Esophagus squamous epithelium (tissue), 5 donors: ENCODE measurements around the gene LAMA5. TPM values are rescaled to one million over a fixed set of nuclear protein-coding genes. Genes with fewer than 3 reads are reported as not detected.
A peak's percentile ranks its signal among the peaks of the same experiment; 100 is the strongest.

Source experiments
- DNase-seq: peaks from one replicate; lab custom pipeline; 2025; lab: John Stamatoyannopoulos, UW
- H3K27ac ChIP-seq, 4 donors: fragments of 200-600 bp; sonication (generic); one replicate each; pipeline ENCODE4 v1.5.1; 2016 to 2019; ENCODE audit warnings: mild to moderate bottlenecking in 1 of 4
- H3K27me3 ChIP-seq, 4 donors: fragments of 200-600 bp; sonication (generic); 1 replicate in 3 of 4; 2 replicates in 1 of 4; pipeline versions ENCODE4 v1.5.1 to v1.6.0; 2017 to 2021; ENCODE audit warnings: antibody characterized with exemption in 1 of 4
- H3K36me3 ChIP-seq, 3 donors: fragments of 200-600 bp; sonication (generic); one replicate each; pipeline ENCODE4 v1.5.1; 2016 to 2019
- H3K4me1 ChIP-seq, 3 donors: fragments of 200-600 bp; sonication (generic); one replicate each; pipeline ENCODE4 v1.5.1; 2017 to 2019
- H3K4me3 ChIP-seq, 4 donors: fragments of 200-600 bp; sonication (generic); 1 replicate in 3 of 4; 2 replicates in 1 of 4; pipeline ENCODE4 v1.5.1; 2016 to 2019; ENCODE audit warnings: mild to moderate bottlenecking in 2 of 4, moderate library complexity in 1 of 4
- H3K9me3 ChIP-seq, 3 donors: fragments of 200-600 bp; sonication (generic); one replicate each; pipeline ENCODE4 v1.5.1; 2016 to 2019
- CTCF ChIP-seq, 6 experiments: fragments of 450-650 bp in 4 of 6; fragments of 200-600 bp in 2 of 6; sonication (generic) in 2 of 6; IDR thresholded peaks; one replicate each; pipeline ENCODE4 v1.5.1; 2016 to 2019; ENCODE audit warnings: antibody characterized with exemption in 6 of 6, mild to moderate bottlenecking in 4 of 6, moderate library complexity in 4 of 6
- POLR2A ChIP-seq, 4 donors: fragments of 450-650 bp; IDR thresholded peaks; one replicate each; pipeline ENCODE4 v1.6.1; 2017; ENCODE audit warnings: antibody characterized with exemption in 4 of 4, mild to moderate bottlenecking in 4 of 4, moderate library complexity in 3 of 4
- WGBS, 2 donors: methylation state at CpG; one replicate each; pipeline ENCODE4 v1.1.5; 2018; 5-methylcytosine and 5-hydroxymethylcytosine counted together
- intact Hi-C: fragments of 100-400 bp; cut with DNase I; formaldehyde crosslinking; loops from one replicate; pipeline ENCODE4 v1.15.0; 2022
- total RNA-seq, 4 donors: library from RNA; depleted of rRNA; stranded (reverse); fragments of >200 nt; gene quantifications; one replicate each; pipeline ENCODE4 v1.1.0, GENCODE V29; 2016
- donor health status: DM: yes; HTN: yes; CAD: no.

Gene LAMA5
- total RNA-seq, 4 donors from 2014 or later = 60.4 to 127 (median 98.9) TPM

DNA sequence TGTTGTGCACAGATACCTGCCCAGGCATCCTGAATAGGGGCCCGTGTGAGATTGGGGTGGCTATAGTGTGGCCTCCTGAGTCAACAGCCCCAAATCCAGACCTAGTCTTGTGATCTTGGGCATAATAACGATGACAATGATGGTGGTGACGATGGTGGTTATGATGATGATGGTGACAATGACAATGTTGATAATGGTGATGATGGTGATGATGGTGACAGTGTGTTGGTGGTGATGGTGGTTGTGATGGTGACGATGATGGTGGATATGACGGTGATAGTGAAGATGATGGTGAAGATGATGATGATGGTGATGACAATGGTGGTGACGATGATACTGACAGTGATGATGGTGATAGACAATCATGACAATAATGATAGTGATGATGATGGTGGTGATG, 14.7 kb upstream of the LAMA5 start:
- peaks cover 27 to 85% (median 59%) of the 10 kb centered on the region in 3 donors for H3K4me1 ChIP-seq

DNA sequence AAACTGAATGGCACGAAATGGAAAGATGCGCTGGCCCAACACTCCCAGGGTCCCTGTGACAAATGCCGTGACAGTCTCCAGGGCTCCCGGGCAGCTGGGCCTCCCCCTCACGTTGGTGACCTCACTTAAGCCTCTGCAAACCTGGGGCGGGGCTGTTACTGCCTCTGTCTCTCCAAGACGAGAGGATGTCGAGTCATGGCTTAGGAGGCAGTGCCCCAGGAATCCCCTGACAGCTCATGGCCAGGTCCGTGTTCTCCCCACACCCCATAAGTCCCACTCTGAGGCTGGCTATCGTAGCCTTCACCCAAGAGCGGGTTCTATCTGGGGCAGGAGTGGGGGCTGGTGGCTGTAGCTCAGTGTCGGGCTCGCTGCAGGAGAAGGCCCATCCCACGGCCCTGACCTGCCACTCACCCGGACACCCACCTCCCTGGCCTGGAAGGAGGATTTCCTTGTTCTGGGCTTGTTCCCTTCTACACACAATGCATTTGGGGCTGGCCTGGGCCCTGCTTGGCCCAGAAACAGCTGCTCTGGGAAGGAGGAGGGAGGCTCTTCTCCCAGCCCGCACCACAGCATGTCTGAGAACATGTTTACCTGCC, 14.2 kb upstream of the LAMA5 start:
- Histone ChIP-seq H3K36me3 (peaks cover 0 to 5% (median 0%) of the 10 kb centered on the region in 3 donors), H3K27me3 (no peaks in the 10 kb centered on the region), H3K4me3 (no peak overlapping the region), H3K4me1 (peaks cover 32 to 88% (median 64%) of the 10 kb centered on the region in 3 donors), H3K9me3 (no peaks in the 10 kb centered on the region), H3K27ac (peak overlapping the region; percentile 76 to 93 (median 85))
- no peak for DNase-seq
- intact Hi-C loops = loop anchor here (5.0 kb wide), 1 partner anchor 79 kb away; the partner anchor contains the start of gene ADRM1
- 31 to 45% methylated on average over 7 to 9 of the region's 16 CpGs for WGBS, 2 donors
- peak in 2 of 6 experiments; percentile 2 to 28 for TF ChIP-seq CTCF (IDR thresholded peaks at IDR 0.05)
- no peak for TF ChIP-seq POLR2A (IDR thresholded peaks at IDR 0.05)

More for the DNA sequence above, 14.7 kb upstream of the LAMA5 start:
- 76 to 81% methylated on average over 6 of the region's 6 CpGs for WGBS, 2 donors
- DNase-seq = no peak
- no peaks in the 10 kb centered on the region for H3K9me3 ChIP-seq
- no peaks in the 10 kb centered on the region for H3K27me3 ChIP-seq
- H3K27ac ChIP-seq = peak overlapping the region; percentile 76 to 93 (median 85)
- intact Hi-C loops = loop anchor here (5.0 kb wide), 1 partner anchor 80 kb away; the partner anchor contains the start of gene ADRM1
- peaks cover 0 to 5% (median 0%) of the 10 kb centered on the region in 3 donors for H3K36me3 ChIP-seq
- no peak overlapping the region for H3K4me3 ChIP-seq
- TF ChIP-seq POLR2A (IDR thresholded peaks at IDR 0.05) = no peak
- no peak for TF ChIP-seq CTCF (IDR thresholded peaks at IDR 0.05)

DNA sequence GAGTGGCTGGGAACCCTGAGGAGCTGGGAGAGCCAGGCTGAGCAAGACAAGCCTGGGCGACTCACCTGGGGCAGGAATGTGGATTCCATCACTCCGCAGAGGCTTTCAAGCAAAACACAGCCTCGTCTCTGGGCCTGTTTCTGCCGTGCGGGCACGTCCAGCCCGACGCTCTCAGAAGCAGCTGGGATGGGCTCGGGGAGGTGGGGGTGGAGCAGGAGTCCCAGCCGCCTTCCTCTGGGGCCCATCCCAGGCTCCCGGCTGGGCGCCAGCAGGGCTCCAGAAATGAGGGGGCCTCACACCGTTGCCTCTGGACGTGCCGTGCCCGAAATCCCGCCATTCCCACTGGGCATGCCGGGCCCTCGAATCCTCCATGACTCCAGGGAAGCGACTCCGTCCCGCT, 11.1 kb upstream of the LAMA5 start:
- peaks cover 0 to 5% (median 0%) of the 10 kb centered on the region in 3 donors for H3K36me3 ChIP-seq
- no peaks in the 10 kb centered on the region for H3K9me3 ChIP-seq
- H3K27me3 ChIP-seq = peaks cover 0 to 5% (median 0%) of the 10 kb centered on the region in 4 donors
- H3K27ac ChIP-seq = peak overlapping the region; percentile 85 to 95 (median 91)
- H3K4me3 ChIP-seq = peak overlapping the region in 3 of 4 donors; percentile 1 to 41 (median 17)
- DNase-seq = no peak
- H3K4me1 ChIP-seq = peaks cover 47 to 92% (median 72%) of the 10 kb centered on the region in 3 donors
- WGBS, 2 donors = 17% methylated on average over 6 of the region's 22 CpGs; no CpG with 5 or more reads in 1 of the 2 donors
- no peak for TF ChIP-seq CTCF (IDR thresholded peaks at IDR 0.05)
- peak in 1 of 4 donors; percentile 26 for TF ChIP-seq POLR2A (IDR thresholded peaks at IDR 0.05)
- intact Hi-C loops = no loop called here

- peaks cover 0 to 5% (median 0%) of the 10 kb centered on the region in 3 donors for H3K36me3 ChIP-seq
- no peak for DNase-seq
- TF ChIP-seq CTCF (IDR thresholded peaks at IDR 0.05) = no peak
- TF ChIP-seq POLR2A (IDR thresholded peaks at IDR 0.05) = no peak
- no CpG with 5 or more reads among the region's 15 CpGs for WGBS, 2 donors
- intact Hi-C loops = no loop called here
- H3K4me3 ChIP-seq = peak overlapping the region in 3 of 4 donors; percentile 1 to 41 (median 17)
- H3K9me3 ChIP-seq = no peaks in the 10 kb centered on the region
- peaks cover 47 to 90% (median 72%) of the 10 kb centered on the region in 3 donors for H3K4me1 ChIP-seq
- H3K27me3 ChIP-seq = peaks cover 0 to 6% (median 0%) of the 10 kb centered on the region in 4 donors
- H3K27ac ChIP-seq = peak overlapping the region; percentile 85 to 95 (median 91)
Measured at GRCh38 chr20:62377615-62378178, 10.6 kb upstream of the LAMA5 start.

DNA sequence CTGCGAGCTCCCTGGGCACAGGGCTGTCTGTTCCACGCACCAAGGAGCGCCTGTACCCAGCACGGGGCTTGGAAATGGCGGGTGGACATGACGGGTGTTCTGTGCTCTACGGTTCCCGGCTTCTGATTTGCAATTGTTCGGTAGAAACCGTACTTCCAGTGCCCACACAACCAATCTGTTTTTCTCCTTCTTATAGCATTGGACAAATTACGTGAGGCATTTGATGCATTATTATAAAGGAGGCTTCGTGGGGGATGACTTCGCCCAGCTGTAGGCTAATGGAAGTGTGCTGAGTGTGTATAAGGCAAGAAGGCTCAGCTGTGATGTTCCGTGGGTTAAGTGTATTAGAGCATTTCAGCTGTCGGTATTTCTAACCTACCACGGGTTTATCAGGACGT, 10.0 kb upstream of the LAMA5 start:
- peak overlapping the region; percentile 85 to 95 (median 91) for H3K27ac ChIP-seq
- 51 to 55% methylated on average over 10 to 16 of the region's 17 CpGs for WGBS, 2 donors
- DNase-seq = no peak
- TF ChIP-seq POLR2A (IDR thresholded peaks at IDR 0.05) (no peak), CTCF (IDR thresholded peaks at IDR 0.05) (no peak)
- H3K4me1 ChIP-seq = peaks cover 47 to 90% (median 68%) of the 10 kb centered on the region in 3 donors
- H3K36me3 ChIP-seq = peaks cover 0 to 2% (median 0%) of the 10 kb centered on the region in 3 donors
- H3K9me3 ChIP-seq = no peaks in the 10 kb centered on the region
- no peak overlapping the region for H3K4me3 ChIP-seq
- intact Hi-C loops = no loop called here
- peaks cover 0 to 9% (median 0%) of the 10 kb centered on the region in 4 donors for H3K27me3 ChIP-seq
